Stimulated activated CD4-positive, alpha-beta T cell treated with anti-CD3 and anti-CD28 coated beads, Interleukin-15, amount 100 ng/mL, for 48 hours (primary cell): ENCODE results near the gene PRRX1.

Source experiments
- DNase-seq, 2 donors: peaks; one replicate each; pipeline ENCODE4 v3.0.0-alpha.2; 2020; ENCODE audit warnings: low read depth in 2 of 2

PRRX1 gene

DNA sequence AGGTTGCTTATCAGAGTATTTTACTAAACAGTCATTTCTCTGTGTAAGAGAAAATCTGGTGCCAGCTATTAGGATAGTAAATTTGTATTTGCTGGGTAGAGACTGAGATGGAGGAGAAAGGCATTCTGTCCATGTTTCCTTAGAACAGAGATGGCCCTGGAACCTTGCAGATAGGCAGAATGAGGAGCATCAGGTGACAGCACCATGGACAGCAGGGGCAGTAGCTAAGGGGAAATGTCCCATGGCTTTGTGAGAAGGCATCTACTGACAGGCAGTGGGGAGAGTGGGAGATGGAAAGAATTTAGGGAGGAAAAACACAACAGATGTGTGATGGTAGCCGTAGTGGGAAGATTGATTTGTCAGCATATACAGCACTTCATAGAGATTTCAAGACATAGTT lies 105.0 kb downstream of the PRRX1 start:
- no peak for DNase-seq

DNA sequence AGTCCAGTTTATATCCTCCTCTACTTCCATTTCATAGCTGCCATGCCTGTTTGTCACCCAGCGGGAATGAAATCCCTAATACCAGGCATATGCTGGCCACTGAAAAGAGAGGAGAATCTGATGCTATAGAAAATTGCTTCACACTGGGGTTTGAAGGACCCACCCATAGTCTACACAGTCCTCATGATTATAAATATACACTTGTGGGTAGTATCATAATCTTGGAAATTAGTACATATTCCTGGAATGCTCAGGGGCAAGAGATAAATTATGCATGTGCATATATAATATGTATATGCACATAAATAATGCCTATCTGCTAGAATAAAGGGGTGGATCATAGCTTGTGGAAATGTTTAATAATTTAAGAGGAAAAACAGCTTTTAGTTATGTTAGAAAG lies 105.8 kb downstream of the PRRX1 start:
- DNase-seq, result no peak

GRCh38 chr1:170770254-170770653 lies 106.3 kb downstream of the PRRX1 start:
- DNase-seq, result no peak

DNA sequence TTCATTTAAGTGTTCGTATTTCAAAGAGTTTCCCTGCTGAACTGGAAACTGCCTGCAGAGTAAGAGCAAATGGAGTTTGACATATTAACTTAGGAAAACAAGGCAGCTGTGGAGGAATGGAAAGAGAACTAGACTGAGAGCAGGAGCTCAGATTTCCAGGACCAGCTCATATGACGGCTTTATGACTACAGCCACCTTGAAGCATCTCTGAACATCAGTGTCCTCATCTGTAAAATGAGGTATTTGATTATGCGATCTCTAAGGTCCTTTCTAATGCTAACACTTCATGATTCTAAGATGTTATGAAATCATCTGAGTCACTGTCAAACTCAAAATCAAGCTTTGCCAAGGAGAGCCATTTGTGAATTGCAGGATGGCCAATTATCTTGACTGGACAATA lies 112.3 kb downstream of the PRRX1 start:
- DNase-seq, result no peak

GRCh38 chr1:170776777-170777176 lies 112.8 kb downstream of the PRRX1 start:
- DNase-seq, result no peak
